Skeletal muscle satellite cell (primary cell): ENCODE results near the gene CASZ1.

Experiments
- H3K27me3 ChIP-seq: 2 replicates; pipeline ENCODE4 v1.7.0; 2013; ENCODE audit warnings: low read length; ENCODE audit not compliant: control insufficient read depth, insufficient read depth
- H3K36me3 ChIP-seq: 2 replicates; pipeline ENCODE4 v1.7.0; 2013; ENCODE audit warnings: mild to moderate bottlenecking, control low read depth, low read length; ENCODE audit not compliant: insufficient read depth
- H3K4me1 ChIP-seq: 2 replicates; pipeline ENCODE4 v1.7.0; 2013; ENCODE audit warnings: low read length; ENCODE audit not compliant: control insufficient read depth, insufficient read depth
- H3K4me2 ChIP-seq: 2 replicates; pipeline ENCODE4 v1.7.0; 2013; ENCODE audit warnings: mild to moderate bottlenecking, low read length
- H3K4me3 ChIP-seq: 2 replicates; pipeline ENCODE4 v1.7.0; 2013; ENCODE audit warnings: low read length
- H3K9ac ChIP-seq: 2 replicates; pipeline ENCODE4 v1.7.0; 2013; ENCODE audit warnings: mild to moderate bottlenecking, low read depth, low read length, moderate library complexity
- H3K9me3 ChIP-seq: replicated peaks from 2 replicates; pipeline ENCODE4 v1.7.0; 2013; ENCODE audit warnings: mild to moderate bottlenecking, control low read depth, low read length

Gene CASZ1

GRCh38 chr1:10754568-10755329, 41.7 kb downstream of the CASZ1 start:
- H3K9ac ChIP-seq, result no peak overlapping the region
- H3K27me3 ChIP-seq, result peaks cover 35% of the 10 kb centered on the region
- no peak overlapping the region for H3K4me2 ChIP-seq
- peaks cover 7% of the 10 kb centered on the region for H3K4me1 ChIP-seq
- H3K9me3 ChIP-seq, result no peaks in the 10 kb centered on the region
- no peaks in the 10 kb centered on the region for H3K36me3 ChIP-seq
- H3K4me3 ChIP-seq, result no peak overlapping the region

DNA sequence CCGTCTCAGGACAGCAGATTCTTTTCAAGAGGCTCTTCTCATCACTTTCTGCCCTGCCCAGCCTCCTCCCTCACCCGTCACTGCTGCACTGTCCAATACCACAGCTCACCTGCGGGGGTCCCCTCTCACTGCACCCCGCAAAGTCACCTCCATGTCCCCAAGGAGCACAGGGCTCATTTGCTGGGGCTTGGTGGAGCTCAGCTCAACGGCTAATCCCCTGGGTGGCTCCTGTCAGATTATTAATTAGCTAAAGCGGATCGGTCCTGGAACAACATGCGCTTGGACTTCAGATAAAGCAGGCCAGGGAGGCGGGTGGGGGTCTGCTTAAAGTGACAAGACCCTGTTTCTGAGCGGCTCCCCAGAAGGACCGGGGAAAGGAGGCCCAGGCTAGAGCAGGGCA, 43.1 kb downstream of the CASZ1 start:
- H3K4me2 ChIP-seq, result no peak overlapping the region
- peaks cover 33% of the 10 kb centered on the region for H3K27me3 ChIP-seq
- no peak overlapping the region for H3K4me3 ChIP-seq

GRCh38 chr1:10751561-10752085, 44.8 kb downstream of the CASZ1 start:
- Histone ChIP-seq H3K4me3 (no peak overlapping the region), H3K9me3 (no peaks in the 10 kb centered on the region), H3K36me3 (no peaks in the 10 kb centered on the region), H3K4me2 (no peak overlapping the region), H3K4me1 (peaks cover 7% of the 10 kb centered on the region), H3K27me3 (peaks cover 26% of the 10 kb centered on the region), H3K9ac (no peak overlapping the region)

More for the DNA sequence above, 43.1 kb downstream of the CASZ1 start:
- no peaks in the 10 kb centered on the region for H3K9me3 ChIP-seq
- peaks cover 7% of the 10 kb centered on the region for H3K4me1 ChIP-seq
- no peaks in the 10 kb centered on the region for H3K36me3 ChIP-seq
- H3K9ac ChIP-seq, result no peak overlapping the region

DNA sequence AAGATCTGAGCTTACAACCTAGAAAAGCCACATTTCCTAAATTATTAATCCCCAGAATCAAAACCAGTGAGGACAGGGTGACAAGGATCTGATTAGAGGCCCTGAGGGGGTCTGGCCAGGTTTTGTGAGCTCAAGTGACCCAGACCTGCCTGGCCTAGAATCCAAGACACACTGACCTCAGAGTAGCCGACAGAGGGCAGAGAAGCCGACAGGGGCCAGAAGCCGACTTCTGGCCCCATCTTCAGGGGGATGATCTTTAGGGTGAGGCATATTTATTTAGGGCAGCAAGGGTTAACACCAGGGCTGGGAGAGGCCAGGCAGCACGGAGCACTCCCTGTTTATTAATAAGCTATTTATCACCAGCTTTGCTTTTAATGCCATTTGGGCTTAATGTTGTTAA, 45.3 kb downstream of the CASZ1 start:
- H3K4me1 ChIP-seq, result peaks cover 4% of the 10 kb centered on the region
- no peaks in the 10 kb centered on the region for H3K9me3 ChIP-seq
- no peaks in the 10 kb centered on the region for H3K36me3 ChIP-seq
- H3K4me2 ChIP-seq, result no peak overlapping the region
- peaks cover 31% of the 10 kb centered on the region for H3K27me3 ChIP-seq
- H3K4me3 ChIP-seq, result no peak overlapping the region
- no peak overlapping the region for H3K9ac ChIP-seq

GRCh38 chr1:10745886-10746455, 50.5 kb downstream of the CASZ1 start:
- peaks cover 40% of the 10 kb centered on the region for H3K27me3 ChIP-seq
- H3K9me3 ChIP-seq, result no peaks in the 10 kb centered on the region
- H3K36me3 ChIP-seq, result no peaks in the 10 kb centered on the region
- no peaks in the 10 kb centered on the region for H3K4me1 ChIP-seq
- no peak overlapping the region for H3K9ac ChIP-seq
- no peak overlapping the region for H3K4me2 ChIP-seq
- H3K4me3 ChIP-seq, result no peak overlapping the region

DNA sequence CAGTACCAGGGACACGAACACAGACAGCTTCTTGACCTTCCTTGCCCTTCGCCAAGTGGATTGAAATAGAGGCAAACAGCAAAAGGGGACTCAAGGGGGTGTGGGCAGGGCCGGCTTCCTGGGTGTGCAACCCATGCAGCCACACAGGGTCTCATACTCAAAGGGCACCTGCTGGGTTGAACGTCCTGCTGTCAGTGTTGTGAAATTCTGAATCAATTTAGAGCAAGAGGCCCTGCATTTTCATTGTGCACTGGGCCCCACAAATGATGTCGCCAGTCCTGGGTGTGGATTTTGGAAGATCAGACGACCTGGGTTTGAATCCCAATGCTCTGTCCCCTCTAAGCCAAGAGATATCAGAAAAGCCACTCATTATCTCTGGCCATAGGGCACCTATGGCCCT, 51.1 kb downstream of the CASZ1 start:
- H3K4me3 ChIP-seq, result no peak overlapping the region
- H3K4me2 ChIP-seq, result no peak overlapping the region
- no peaks in the 10 kb centered on the region for H3K9me3 ChIP-seq
- peaks cover 40% of the 10 kb centered on the region for H3K27me3 ChIP-seq
- H3K9ac ChIP-seq, result no peak overlapping the region
- no peaks in the 10 kb centered on the region for H3K4me1 ChIP-seq
- no peaks in the 10 kb centered on the region for H3K36me3 ChIP-seq

DNA sequence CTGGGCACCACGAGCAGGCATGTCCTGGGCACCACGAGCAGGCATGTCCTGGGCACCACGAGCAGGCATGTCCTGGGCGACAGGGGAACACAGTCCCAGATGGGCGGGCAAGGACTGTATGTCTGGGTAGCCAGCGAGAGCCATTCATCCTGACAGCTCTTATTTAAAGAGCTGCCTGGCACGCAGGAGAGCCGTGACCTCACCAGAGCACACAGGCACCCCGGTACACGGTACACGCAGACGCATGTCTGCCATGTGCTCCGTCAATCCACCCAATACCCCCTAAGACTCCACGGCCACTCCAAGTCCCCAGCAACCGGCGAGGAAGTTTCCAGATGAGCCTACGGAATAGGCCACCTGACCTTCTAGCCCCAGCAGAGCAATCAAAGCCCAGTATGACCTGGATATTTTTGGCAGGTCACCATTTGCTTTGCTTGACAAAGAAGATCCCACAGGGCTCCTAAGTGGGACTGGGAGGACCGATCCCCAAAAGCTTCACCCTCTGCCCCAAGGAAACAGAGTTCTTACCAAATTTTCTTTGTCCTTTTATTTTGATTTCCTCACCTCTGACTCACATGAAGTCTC, 51.7 kb downstream of the CASZ1 start:
- Histone ChIP-seq H3K4me3 (no peak overlapping the region), H3K9me3 (no peaks in the 10 kb centered on the region), H3K36me3 (no peaks in the 10 kb centered on the region), H3K27me3 (peaks cover 40% of the 10 kb centered on the region), H3K4me2 (no peak overlapping the region), H3K4me1 (no peaks in the 10 kb centered on the region), H3K9ac (no peak overlapping the region)

DNA sequence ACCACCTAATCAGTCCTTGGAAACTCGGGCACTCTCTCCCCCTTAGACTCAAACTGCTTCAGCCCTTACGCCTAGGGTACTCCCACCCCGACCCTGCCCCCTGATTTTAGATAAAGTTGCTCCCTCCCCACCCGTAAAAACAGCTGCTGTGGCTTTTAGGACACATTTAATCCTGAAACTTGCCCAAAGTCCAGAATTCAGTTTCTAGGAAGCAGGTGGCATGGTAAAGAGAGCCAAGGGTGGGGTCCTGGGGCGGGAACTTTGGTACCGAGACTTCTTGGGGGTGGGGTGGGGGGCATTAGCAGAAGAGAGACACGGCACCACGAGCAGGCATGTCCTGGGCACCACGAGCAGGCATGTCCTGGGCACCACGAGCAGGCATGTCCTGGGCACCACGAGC, 52.4 kb downstream of the CASZ1 start:
- H3K9ac ChIP-seq, result no peak overlapping the region

DNA sequence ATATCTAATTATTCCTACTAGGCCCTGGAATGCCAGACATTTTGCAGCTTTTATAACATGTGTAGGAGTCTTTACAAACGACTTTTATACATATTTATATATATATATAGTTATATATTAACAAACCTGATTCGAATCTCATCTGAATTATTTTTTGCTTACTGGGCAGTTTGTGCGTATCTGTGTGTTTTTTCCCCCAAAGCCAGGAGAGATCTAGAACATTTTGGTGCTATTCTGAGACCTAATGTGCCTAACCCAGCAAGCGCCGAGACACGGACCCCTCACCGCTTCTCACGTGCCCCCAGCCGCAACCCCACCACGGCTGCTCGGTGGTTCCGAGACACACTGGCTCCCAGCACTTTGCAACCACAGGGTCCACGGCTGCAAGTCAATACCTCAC, 54.8 kb downstream of the CASZ1 start:
- no peak overlapping the region for H3K9ac ChIP-seq
- peaks cover 38% of the 10 kb centered on the region for H3K27me3 ChIP-seq

More for the DNA sequence above, 52.4 kb downstream of the CASZ1 start:
- Histone ChIP-seq H3K36me3 (no peaks in the 10 kb centered on the region), H3K4me2 (no peak overlapping the region), H3K4me1 (no peaks in the 10 kb centered on the region), H3K27me3 (peaks cover 40% of the 10 kb centered on the region), H3K9me3 (no peaks in the 10 kb centered on the region), H3K4me3 (no peak overlapping the region)

GRCh38 chr1:10740123-10740522, 56.3 kb downstream of the CASZ1 start:
- Histone ChIP-seq H3K4me2 (no peak overlapping the region), H3K36me3 (no peaks in the 10 kb centered on the region), H3K4me1 (no peaks in the 10 kb centered on the region), H3K27me3 (peaks cover 37% of the 10 kb centered on the region), H3K9ac (no peak overlapping the region), H3K9me3 (no peaks in the 10 kb centered on the region), H3K4me3 (no peak overlapping the region)

More for the DNA sequence above, 54.8 kb downstream of the CASZ1 start:
- Histone ChIP-seq H3K4me1 (no peaks in the 10 kb centered on the region), H3K9me3 (no peaks in the 10 kb centered on the region), H3K36me3 (no peaks in the 10 kb centered on the region), H3K4me3 (no peak overlapping the region), H3K4me2 (no peak overlapping the region)

DNA sequence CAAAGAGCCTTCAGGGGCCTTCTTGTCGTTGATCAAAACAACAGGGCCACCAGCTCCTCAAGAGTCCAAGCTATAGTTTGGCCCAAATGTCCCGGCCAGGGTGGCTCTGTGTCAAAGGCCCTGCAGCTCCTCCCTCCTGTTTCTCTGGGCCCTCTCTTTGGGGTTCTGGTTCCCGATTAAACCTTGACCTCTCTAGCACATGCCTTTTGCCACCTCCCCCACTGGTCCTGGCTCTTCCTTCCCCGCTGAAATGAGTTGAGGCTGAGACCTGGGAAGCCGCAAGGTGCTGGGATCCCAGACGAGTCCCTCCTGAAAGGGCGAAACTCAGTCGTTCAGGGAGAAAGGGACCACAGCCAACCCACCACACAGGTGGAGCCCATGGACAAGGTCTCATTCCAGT, 56.9 kb downstream of the CASZ1 start:
- H3K4me2 ChIP-seq, result no peak overlapping the region
- peaks cover 36% of the 10 kb centered on the region for H3K27me3 ChIP-seq
- no peak overlapping the region for H3K4me3 ChIP-seq
- no peaks in the 10 kb centered on the region for H3K9me3 ChIP-seq
- no peaks in the 10 kb centered on the region for H3K36me3 ChIP-seq
- no peaks in the 10 kb centered on the region for H3K4me1 ChIP-seq
- H3K9ac ChIP-seq, result no peak overlapping the region
